HL-60 (cell line): Measurements from ENCODE around the gene TXNDC12.

Experiments used
- GABPA ChIP-seq: IDR thresholded peaks from 2 replicates; pipeline ENCODE4 v1.6.1; 2012; ENCODE audit warnings: low read depth
- TF ChIP-seq, protein P1 (sequence below): IDR thresholded peaks from one replicate; pipeline ENCODE4 v1.5.1; 2011; ENCODE audit warnings: low read length, control low read depth, inconsistent platforms; ENCODE audit not compliant: insufficient read depth

DNA sequence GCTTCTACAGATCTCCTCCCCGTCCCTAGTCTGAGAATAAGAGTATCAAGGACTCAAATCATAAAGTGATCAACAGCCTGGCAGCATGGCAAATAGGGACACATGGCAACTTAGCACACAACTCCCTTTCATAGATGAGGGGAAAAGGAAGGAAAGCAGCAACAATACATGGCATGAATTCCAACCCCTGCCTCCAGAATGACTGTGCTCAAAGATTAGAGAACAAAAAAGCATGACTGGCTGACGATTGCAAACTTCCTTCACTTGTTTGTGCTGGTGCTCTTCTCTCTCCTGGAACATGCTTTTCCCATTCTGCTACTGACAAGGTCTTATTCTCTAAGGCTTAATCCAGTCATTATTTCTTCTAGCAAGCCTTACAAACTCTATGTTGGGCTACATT lies 32.9 kb downstream of the TXNDC12 start:
- TF ChIP-seq, protein P1, sequence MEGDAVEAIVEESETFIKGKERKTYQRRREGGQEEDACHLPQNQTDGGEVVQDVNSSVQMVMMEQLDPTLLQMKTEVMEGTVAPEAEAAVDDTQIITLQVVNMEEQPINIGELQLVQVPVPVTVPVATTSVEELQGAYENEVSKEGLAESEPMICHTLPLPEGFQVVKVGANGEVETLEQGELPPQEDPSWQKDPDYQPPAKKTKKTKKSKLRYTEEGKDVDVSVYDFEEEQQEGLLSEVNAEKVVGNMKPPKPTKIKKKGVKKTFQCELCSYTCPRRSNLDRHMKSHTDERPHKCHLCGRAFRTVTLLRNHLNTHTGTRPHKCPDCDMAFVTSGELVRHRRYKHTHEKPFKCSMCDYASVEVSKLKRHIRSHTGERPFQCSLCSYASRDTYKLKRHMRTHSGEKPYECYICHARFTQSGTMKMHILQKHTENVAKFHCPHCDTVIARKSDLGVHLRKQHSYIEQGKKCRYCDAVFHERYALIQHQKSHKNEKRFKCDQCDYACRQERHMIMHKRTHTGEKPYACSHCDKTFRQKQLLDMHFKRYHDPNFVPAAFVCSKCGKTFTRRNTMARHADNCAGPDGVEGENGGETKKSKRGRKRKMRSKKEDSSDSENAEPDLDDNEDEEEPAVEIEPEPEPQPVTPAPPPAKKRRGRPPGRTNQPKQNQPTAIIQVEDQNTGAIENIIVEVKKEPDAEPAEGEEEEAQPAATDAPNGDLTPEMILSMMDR = no peak
- TF ChIP-seq GABPA = no peak
